Retinal pigment epithelial cell (primary cell): ENCODE data around the gene DIDO1.

Source experiments
- DNase-seq: peaks from one replicate; pipeline ENCODE4 v3.0.0-alpha.2; 2010; ENCODE audit warnings: low read depth
- H3K4me3 ChIP-seq: 2 replicates; pipeline ENCODE4 v1.5.1; 2011; ENCODE audit warnings: mild to moderate bottlenecking, low read length, control low read depth, moderate library complexity
- TF ChIP-seq, protein P1 (sequence below): conservative IDR thresholded peaks from 2 replicates; pipeline ENCODE4 v1.5.1; 2011; ENCODE audit warnings: low read depth, low read length, control low read depth, inconsistent platforms

DIDO1 gene

DNA sequence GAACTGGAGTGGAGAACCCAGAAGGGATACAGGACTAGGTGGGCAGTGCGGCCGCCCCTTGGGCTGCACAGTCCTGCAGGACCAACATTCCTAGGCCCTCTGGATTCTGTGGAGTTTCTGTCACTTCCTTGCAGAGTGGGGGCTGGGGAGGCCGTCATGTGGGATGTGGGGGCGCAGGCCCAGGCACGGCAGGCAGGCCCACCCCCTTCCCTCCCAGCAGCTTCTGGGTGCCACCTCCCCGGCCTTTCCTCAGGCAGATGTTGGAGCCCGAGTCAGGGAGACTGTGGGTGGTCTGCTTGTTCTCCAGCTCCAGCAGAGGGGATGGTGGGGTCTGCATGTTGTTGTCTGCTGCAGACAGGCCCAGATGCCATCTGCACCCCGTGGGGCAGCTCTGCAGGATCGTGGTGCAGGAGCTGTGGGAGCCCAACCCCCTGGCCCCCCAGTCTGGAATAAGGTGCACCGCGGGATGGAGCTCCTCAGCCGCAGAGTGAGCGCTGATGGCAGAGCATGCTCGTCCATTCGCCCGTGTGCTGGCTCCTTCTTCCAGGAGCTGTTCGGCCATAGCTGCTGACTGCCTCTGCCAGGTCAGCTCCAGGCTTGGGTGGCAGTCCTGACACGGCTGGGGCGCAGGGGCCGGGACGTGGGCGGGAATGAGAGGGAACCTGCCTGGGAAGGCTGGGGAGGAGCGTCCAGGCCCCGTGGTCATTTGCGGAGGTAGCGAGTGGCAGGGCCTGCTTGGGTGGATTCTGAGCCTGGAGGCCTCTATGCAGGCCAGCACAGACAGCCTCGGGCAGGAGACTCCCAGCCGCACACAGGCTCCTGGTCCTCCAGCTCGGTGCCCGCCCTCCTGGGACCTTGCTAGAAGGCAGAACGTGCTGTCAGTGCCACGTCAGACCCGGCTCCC, 44.3 kb upstream of the DIDO1 start:
- DNase-seq, result no peak
- TF ChIP-seq, protein P1, sequence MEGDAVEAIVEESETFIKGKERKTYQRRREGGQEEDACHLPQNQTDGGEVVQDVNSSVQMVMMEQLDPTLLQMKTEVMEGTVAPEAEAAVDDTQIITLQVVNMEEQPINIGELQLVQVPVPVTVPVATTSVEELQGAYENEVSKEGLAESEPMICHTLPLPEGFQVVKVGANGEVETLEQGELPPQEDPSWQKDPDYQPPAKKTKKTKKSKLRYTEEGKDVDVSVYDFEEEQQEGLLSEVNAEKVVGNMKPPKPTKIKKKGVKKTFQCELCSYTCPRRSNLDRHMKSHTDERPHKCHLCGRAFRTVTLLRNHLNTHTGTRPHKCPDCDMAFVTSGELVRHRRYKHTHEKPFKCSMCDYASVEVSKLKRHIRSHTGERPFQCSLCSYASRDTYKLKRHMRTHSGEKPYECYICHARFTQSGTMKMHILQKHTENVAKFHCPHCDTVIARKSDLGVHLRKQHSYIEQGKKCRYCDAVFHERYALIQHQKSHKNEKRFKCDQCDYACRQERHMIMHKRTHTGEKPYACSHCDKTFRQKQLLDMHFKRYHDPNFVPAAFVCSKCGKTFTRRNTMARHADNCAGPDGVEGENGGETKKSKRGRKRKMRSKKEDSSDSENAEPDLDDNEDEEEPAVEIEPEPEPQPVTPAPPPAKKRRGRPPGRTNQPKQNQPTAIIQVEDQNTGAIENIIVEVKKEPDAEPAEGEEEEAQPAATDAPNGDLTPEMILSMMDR, result no peak
- no peak overlapping the region for H3K4me3 ChIP-seq

DNA sequence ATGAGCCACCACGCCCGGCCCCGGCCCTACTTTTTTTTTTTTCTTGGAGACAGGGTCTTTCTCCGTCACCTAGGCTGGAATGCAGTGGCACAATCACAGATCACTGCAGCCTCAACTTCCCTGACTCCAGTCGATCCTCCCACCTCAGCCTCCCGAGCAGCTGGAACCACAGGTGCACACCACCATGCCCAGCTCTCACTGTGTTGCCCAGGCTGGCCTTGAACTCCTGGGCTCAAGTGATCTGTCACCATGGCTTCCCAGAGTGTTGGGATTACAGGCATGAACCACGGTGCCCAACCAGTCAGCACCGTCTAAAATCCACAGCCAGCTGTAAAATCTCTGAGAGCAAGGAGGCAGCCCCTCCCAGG, 43.6 kb upstream of the DIDO1 start:
- TF ChIP-seq, protein P1, result no peak
- DNase-seq, result no peak
- H3K4me3 ChIP-seq, result no peak overlapping the region

GRCh38 chr20:62969179-62969760, 43.0 kb upstream of the DIDO1 start:
- DNase-seq, result no peak
- no peak overlapping the region for H3K4me3 ChIP-seq
- TF ChIP-seq, protein P1, result no peak

GRCh38 chr20:62968378-62969178, 42.3 kb upstream of the DIDO1 start:
- TF ChIP-seq, protein P1, result no peak
- no peak for DNase-seq
- H3K4me3 ChIP-seq, result no peak overlapping the region

DNA sequence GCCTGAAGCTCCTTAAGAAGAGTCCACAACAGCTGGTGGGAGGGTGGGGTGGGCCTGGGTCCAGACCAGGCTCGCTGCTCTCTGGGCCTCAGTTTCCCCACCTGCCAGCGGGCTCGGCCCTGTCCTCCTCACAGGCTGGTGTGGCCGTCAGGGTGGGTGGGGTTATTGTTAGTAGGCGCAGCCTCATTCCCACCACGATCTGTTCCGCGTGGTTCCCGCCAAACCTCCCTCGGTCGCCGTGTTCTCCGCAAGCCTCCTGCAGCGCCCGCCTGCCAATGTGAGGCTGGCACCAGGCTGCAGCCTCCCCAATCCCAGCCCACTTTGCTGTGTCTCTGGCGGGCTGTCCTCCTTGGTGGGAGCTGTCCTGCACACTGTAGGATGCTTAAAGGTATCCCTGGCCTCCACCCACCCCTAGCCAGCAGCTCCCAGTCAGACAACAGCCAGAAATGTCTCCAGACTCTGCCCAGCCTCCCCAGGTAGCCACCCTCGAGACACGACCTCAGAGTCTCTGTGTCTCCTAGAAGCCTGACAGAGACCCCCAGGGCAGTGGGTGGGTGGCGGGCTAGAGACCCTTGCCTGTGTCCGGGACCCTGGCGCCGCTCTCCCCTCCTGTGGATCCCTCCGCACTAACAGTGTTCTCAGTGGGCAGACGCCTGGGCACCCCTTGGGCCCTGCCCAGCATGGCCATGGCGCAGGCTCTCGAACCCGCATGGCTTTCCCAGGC, 41.5 kb upstream of the DIDO1 start:
- no peak for DNase-seq
- no peak overlapping the region for H3K4me3 ChIP-seq
- TF ChIP-seq, protein P1, result no peak

GRCh38 chr20:62967149-62967501, 40.8 kb upstream of the DIDO1 start:
- DNase-seq, result no peak
- TF ChIP-seq, protein P1, result no peak

More at GRCh38 chr20:62967149-62967501, 40.8 kb upstream of the DIDO1 start:
- H3K4me3 ChIP-seq, result no peak overlapping the region
